IMR-90 (cell line): ENCODE measurements around the gene PRKAG2. TPM values are rescaled to one million over a fixed set of nuclear protein-coding genes. Genes with fewer than 3 reads are reported as not detected.

Experiments used
- ATAC-seq: fragments of 200-7000 bp; cut with Tn5 transposase; 2 replicates; pipeline ENCODE4 v1.9.1; 2020; ENCODE audit warnings: low read depth, mild to moderate bottlenecking, moderate library complexity
- BruUV-seq: library from RNA; stranded (reverse); fragments of 400-500 nt; replicated peaks from 2 replicates; lab custom pipeline; 2021; lab: Mats Ljungman, UMichigan
- CTCF ChIA-PET: fragments of 300-600 bp; formaldehyde crosslinking; extraction: SDS; loops from one replicate; lab custom pipeline; 2021; ENCODE audit warnings: antibody characterized with exemption; lab: Yijun Ruan, JAX
- POLR2A ChIA-PET: fragments of 300-600 bp; sonication (Branson Sonifier 250); formaldehyde crosslinking; loops from one replicate; lab custom pipeline; 2022; ENCODE audit warnings: antibody characterized with exemption; ENCODE audit not compliant: unreplicated experiment; lab: Charles Lee
- DNase-seq: peaks from one replicate; pipeline ENCODE4 v3.0.0; 2013
- H2AFZ ChIP-seq: replicated peaks from 2 replicates; pipeline ENCODE3; 2013; ENCODE audit warnings: low read length, mild to moderate bottlenecking; ENCODE audit not compliant: poor library complexity
- H2AK5ac ChIP-seq: 2 replicates; pipeline ENCODE4 v1.6.1; 2013; ENCODE audit warnings: low read depth, low read length, inconsistent platforms
- H2AK9ac ChIP-seq: replicated peaks from 2 replicates; pipeline ENCODE3; 2013; ENCODE audit warnings: mild to moderate bottlenecking, low read depth, low read length, moderate library complexity; ENCODE audit not compliant: poor library complexity
- H2BK120ac ChIP-seq: 2 replicates; pipeline ENCODE4 v1.6.1; 2013; ENCODE audit warnings: low read depth, low read length, inconsistent platforms
- H2BK15ac ChIP-seq: 3 replicates; pipeline ENCODE4 v1.6.1; 2013; ENCODE audit warnings: low read depth, low read length, inconsistent platforms
- H2BK20ac ChIP-seq: 2 replicates; pipeline ENCODE4 v1.6.1; 2013; ENCODE audit warnings: low read depth, mild to moderate bottlenecking, inconsistent platforms, low read length, moderate library complexity
- H2BK5ac ChIP-seq: 2 replicates; pipeline ENCODE4 v1.6.1; 2013; ENCODE audit warnings: mild to moderate bottlenecking, low read depth, low read length, inconsistent platforms; ENCODE audit not compliant: poor library complexity, severe bottlenecking
- H3K14ac ChIP-seq: replicated peaks from 2 replicates; pipeline ENCODE4 v1.6.1; 2013; ENCODE audit warnings: low read depth, low read length, inconsistent platforms
- H3K18ac ChIP-seq: 2 replicates; pipeline ENCODE4 v1.6.1; 2013; ENCODE audit warnings: low read depth, low read length, control low read depth
- H3K23ac ChIP-seq: 2 replicates; pipeline ENCODE4 v1.6.1; 2013; ENCODE audit warnings: low read depth, low read length, inconsistent platforms
- H3K27ac ChIP-seq: 2 replicates; pipeline ENCODE4 v1.5.1; 2013; ENCODE audit warnings: mild to moderate bottlenecking, control low read depth, low read length; ENCODE audit not compliant: insufficient read depth
- H3K27me3 ChIP-seq: 2 replicates; pipeline ENCODE4 v1.6.1; 2013; ENCODE audit warnings: low read length; ENCODE audit not compliant: control insufficient read depth, insufficient read depth
- H3K36me3 ChIP-seq: 2 replicates; pipeline ENCODE4 v1.6.1; 2013; ENCODE audit warnings: low read length, mixed read lengths; ENCODE audit not compliant: control insufficient read depth, insufficient read depth
- H3K4ac ChIP-seq: 2 replicates; pipeline ENCODE4 v1.6.1; 2013; ENCODE audit warnings: low read depth, low read length, inconsistent platforms
- H3K4me1 ChIP-seq: 2 replicates; pipeline ENCODE4 v1.6.1; 2013; ENCODE audit warnings: low read length, mixed read lengths; ENCODE audit not compliant: control insufficient read depth, insufficient read depth
- H3K4me2 ChIP-seq: 2 replicates; pipeline ENCODE4 v1.6.1; 2013; ENCODE audit warnings: low read depth, mild to moderate bottlenecking, control low read depth, low read length, moderate library complexity
- H3K4me3 ChIP-seq: 2 replicates; pipeline ENCODE4 v1.5.1; 2013; ENCODE audit warnings: low read depth, mild to moderate bottlenecking, control low read depth, low read length, moderate library complexity; ENCODE audit not compliant: insufficient read depth
- H3K56ac ChIP-seq: 2 replicates; pipeline ENCODE4 v1.6.1; 2013; ENCODE audit warnings: low read length, inconsistent platforms; ENCODE audit not compliant: insufficient read depth; ENCODE audit errors: extremely low read depth
- H3K79me1 ChIP-seq, 2 experiments: 2 replicates each; pipeline ENCODE4 v1.6.1; 2013; ENCODE audit warnings: low read length in 2 of 2, inconsistent platforms in 1 of 2, low read depth in 1 of 2
- H3K9ac ChIP-seq: 2 replicates; pipeline ENCODE4 v1.6.1; 2013; ENCODE audit warnings: low read depth, low read length, control low read depth
- H3K9me1 ChIP-seq: 2 replicates; pipeline ENCODE4 v1.6.1; 2013; ENCODE audit warnings: low read length, inconsistent platforms; ENCODE audit not compliant: insufficient read depth
- H3K9me3 ChIP-seq: 2 replicates; pipeline ENCODE4 v1.6.1; 2013; ENCODE audit warnings: low read length; ENCODE audit not compliant: control insufficient read depth, insufficient read depth
- H4K20me1 ChIP-seq: 2 replicates; pipeline ENCODE4 v1.6.1; 2013; ENCODE audit warnings: low read length, inconsistent platforms; ENCODE audit not compliant: insufficient read depth
- H4K5ac ChIP-seq: 2 replicates; pipeline ENCODE4 v1.6.1; 2013; ENCODE audit warnings: mild to moderate bottlenecking, low read depth, low read length, control low read depth
- H4K8ac ChIP-seq, 2 experiments: 2 replicates each; pipeline ENCODE4 v1.6.1; 2013; ENCODE audit warnings: low read depth in 2 of 2, low read length in 2 of 2, control low read depth in 1 of 2, inconsistent platforms in 1 of 2
- H4K91ac ChIP-seq: 2 replicates; pipeline ENCODE4 v1.6.1; 2013; ENCODE audit warnings: low read depth, low read length, inconsistent platforms; ENCODE audit not compliant: insufficient read depth
- BHLHE40 ChIP-seq: fragments of 150-350 bp; IDR thresholded peaks from 2 replicates; pipeline ENCODE4 v1.6.1; 2016; ENCODE audit warnings: mild to moderate bottlenecking, low read depth, low read length
- CEBPB ChIP-seq: IDR thresholded peaks from 2 replicates; pipeline ENCODE4 v1.6.1; 2012; ENCODE audit warnings: low read depth, low read length, improper control_type of control experiment
- CHD1 ChIP-seq: IDR thresholded peaks from 2 replicates; pipeline ENCODE4 v1.6.1; 2012; ENCODE audit warnings: low read depth, low read length, improper control_type of control experiment
- FOS ChIP-seq: fragments of 150-350 bp; IDR thresholded peaks from 2 replicates; pipeline ENCODE4 v1.6.1; 2016; ENCODE audit warnings: low read depth, low read length
- MAZ ChIP-seq: IDR thresholded peaks from 2 replicates; pipeline ENCODE4 v1.6.1; 2012; ENCODE audit warnings: low read depth, mild to moderate bottlenecking, low read length, improper control_type of control experiment, moderate library complexity, borderline replicate concordance
- RCOR1 ChIP-seq: IDR thresholded peaks from 2 replicates; pipeline ENCODE4 v1.6.1; 2012; ENCODE audit warnings: mild to moderate bottlenecking, low read length, improper control_type of control experiment; ENCODE audit not compliant: insufficient replicate concordance
- SMC3 ChIP-seq: fragments of 150-350 bp; IDR thresholded peaks from 2 replicates; pipeline ENCODE4 v1.6.1; 2016; ENCODE audit warnings: low read depth, mild to moderate bottlenecking, antibody characterized with exemption, low read length, moderate library complexity
- WGBS, 2 experiments: methylation state at CpG; one replicate each; pipeline versions ENCODE4 v1.1.5 to v1.1.7; 2013; ENCODE audit warnings: missing lambda C conversion rate in 2 of 2; ENCODE audit not compliant: insufficient read length in 1 of 2; ENCODE audit errors: extremely low coverage in 2 of 2; 5-methylcytosine and 5-hydroxymethylcytosine counted together
- dilution Hi-C: fragments of 300-500 bp; cut with HindIII; formaldehyde crosslinking; loops from one replicate; pipeline ENCODE4 v1.14.3; 2018; ENCODE audit warnings: low sequenced_read_pairs; ENCODE audit not compliant: unreplicated experiment
- in situ Hi-C: fragments of 300-500 bp; cut with MboI; formaldehyde crosslinking; loops from 3 replicates; pipeline ENCODE4 v1.14.3; 2019; ENCODE audit warnings: low sequenced_read_pairs, inconsistent platforms, mixed read lengths
- intact Hi-C: fragments of 100-400 bp; cut with micrococcal nuclease; formaldehyde crosslinking; loops from 2 replicates; pipeline ENCODE4 v1.10.0; 2022
- polyA plus RNA-seq, 3 experiments: library from polyadenylated mRNA; depleted of rRNA; stranded (reverse); fragments of >200 nt; gene quantifications; 2 replicates each; pipeline ENCODE4 v1.2.3, GENCODE V29; 2012; ENCODE audit warnings: low replicate concordance in 1 of 3
- total RNA-seq: library from RNA; depleted of rRNA; stranded (reverse); fragments of >200 nt; gene quantifications from 2 replicates; pipeline ENCODE4 v1.2.3, GENCODE V29; 2012

Gene PRKAG2
- total and polyA plus RNA-seq, 2 of the 4 experiments (the other 2 are of a cell fraction) = 15.4 to 21.6 TPM

DNA sequence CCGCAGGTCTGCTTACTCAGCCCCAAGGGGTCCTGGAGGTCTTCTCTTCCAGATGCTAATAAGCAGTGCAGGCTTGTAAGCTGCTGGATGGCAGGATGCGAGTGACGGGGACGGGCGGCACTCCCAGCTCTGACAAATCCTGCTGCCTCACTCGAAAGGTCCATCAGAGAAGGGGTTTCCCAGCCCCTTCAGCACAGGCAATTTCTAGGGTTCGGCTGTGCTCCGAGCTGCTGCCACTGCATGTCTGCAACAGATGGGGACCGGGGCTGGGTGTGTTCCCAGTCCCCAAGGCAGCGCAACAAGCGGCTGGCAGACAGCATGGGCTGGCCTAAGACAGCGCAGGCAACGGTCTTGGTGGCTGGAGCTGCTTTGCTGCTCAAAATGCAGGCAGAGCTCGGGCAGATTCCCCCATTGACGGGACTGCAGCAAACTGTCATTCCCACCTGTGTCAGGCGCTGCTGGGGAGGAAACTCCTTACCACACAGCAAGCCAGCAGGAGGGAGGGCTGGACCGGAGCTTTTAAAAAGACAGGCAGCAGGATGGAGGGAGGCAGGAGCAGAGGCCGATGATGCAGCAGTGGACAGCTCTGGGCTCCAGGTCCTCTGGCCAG is 62.4 kb downstream of the PRKAG2 start:
- peaks cover 71% of the 10 kb centered on the region for H3K27me3 ChIP-seq
- peak overlapping the region; percentile 33 for H2AFZ ChIP-seq
- no peak overlapping the region for H4K8ac ChIP-seq
- H3K9ac ChIP-seq = no peak overlapping the region
- no peak overlapping the region for H2BK5ac ChIP-seq
- no peaks in the 10 kb centered on the region for H4K20me1 ChIP-seq
- H2BK20ac ChIP-seq = no peak overlapping the region
- H4K91ac ChIP-seq = no peak overlapping the region
- H3K27ac ChIP-seq = no peak overlapping the region
- 23% methylated on average over 10 of the region's 18 CpGs; no CpG with 5 or more reads in 1 of the 2 experiments for WGBS, 2 experiments
- no peak overlapping the region for H2BK15ac ChIP-seq
- in situ Hi-C loops = no loop called here
- no peak overlapping the region for H3K4ac ChIP-seq
- no peak overlapping the region for H2AK5ac ChIP-seq
- H3K23ac ChIP-seq = no peak overlapping the region
- DNase-seq (peak; percentile 6), ATAC-seq (peak; percentile 66)
- no peak overlapping the region for H4K5ac ChIP-seq
- no peaks in the 10 kb centered on the region for H3K9me3 ChIP-seq
- intact Hi-C loops = no loop called here
- no peaks in the 10 kb centered on the region for H3K36me3 ChIP-seq
- dilution Hi-C loops = no loop called here
- no peak overlapping the region for H2AK9ac ChIP-seq
- no peak overlapping the region for H2BK120ac ChIP-seq
- H3K14ac ChIP-seq = no peak overlapping the region
- no peaks in the 10 kb centered on the region for H3K9me1 ChIP-seq
- H3K79me1 ChIP-seq = no peaks in the 10 kb centered on the region
- H3K4me1 ChIP-seq = no peaks in the 10 kb centered on the region
- H3K56ac ChIP-seq = no peak overlapping the region
- TF ChIP-seq BHLHE40 (no peak), RCOR1 (no peak), MAZ (no peak), SMC3 (no peak), CEBPB (no peak), CHD1 (no peak), FOS (no peak)
- no peak overlapping the region for H3K4me3 ChIP-seq
- no TSS peak for BruUV-seq
- no peak overlapping the region for H3K4me2 ChIP-seq
- CTCF ChIA-PET = no interaction called here
- no peak overlapping the region for H3K18ac ChIP-seq
- POLR2A ChIA-PET = no interaction called here
